IMR-90 (cell line): ENCODE results near the gene ALX4. TPM values are rescaled to one million over a fixed set of nuclear protein-coding genes. Genes with fewer than 3 reads are reported as not detected.

ENCODE experiments used
- ATAC-seq: fragments of 200-7000 bp; cut with Tn5 transposase; 2 replicates; pipeline ENCODE4 v1.9.1; 2020; ENCODE audit warnings: low read depth, mild to moderate bottlenecking, moderate library complexity
- BruUV-seq: library from RNA; stranded (reverse); fragments of 400-500 nt; replicated peaks from 2 replicates; lab custom pipeline; 2021; lab: Mats Ljungman, UMichigan
- CTCF ChIA-PET: fragments of 300-600 bp; formaldehyde crosslinking; extraction: SDS; loops from one replicate; lab custom pipeline; 2021; ENCODE audit warnings: antibody characterized with exemption; lab: Yijun Ruan, JAX
- POLR2A ChIA-PET: fragments of 300-600 bp; sonication (Branson Sonifier 250); formaldehyde crosslinking; loops from one replicate; lab custom pipeline; 2022; ENCODE audit warnings: antibody characterized with exemption; ENCODE audit not compliant: unreplicated experiment; lab: Charles Lee
- DNase-seq: peaks from one replicate; pipeline ENCODE4 v3.0.0; 2013
- H2AFZ ChIP-seq: replicated peaks from 2 replicates; pipeline ENCODE3; 2013; ENCODE audit warnings: low read length, mild to moderate bottlenecking; ENCODE audit not compliant: poor library complexity
- H2AK5ac ChIP-seq: 2 replicates; pipeline ENCODE4 v1.6.1; 2013; ENCODE audit warnings: low read depth, low read length, inconsistent platforms
- H2AK9ac ChIP-seq: replicated peaks from 2 replicates; pipeline ENCODE3; 2013; ENCODE audit warnings: mild to moderate bottlenecking, low read depth, low read length, moderate library complexity; ENCODE audit not compliant: poor library complexity
- H2BK120ac ChIP-seq: 2 replicates; pipeline ENCODE4 v1.6.1; 2013; ENCODE audit warnings: low read depth, low read length, inconsistent platforms
- H2BK15ac ChIP-seq: 3 replicates; pipeline ENCODE4 v1.6.1; 2013; ENCODE audit warnings: low read depth, low read length, inconsistent platforms
- H2BK20ac ChIP-seq: 2 replicates; pipeline ENCODE4 v1.6.1; 2013; ENCODE audit warnings: low read depth, mild to moderate bottlenecking, inconsistent platforms, low read length, moderate library complexity
- H2BK5ac ChIP-seq: 2 replicates; pipeline ENCODE4 v1.6.1; 2013; ENCODE audit warnings: mild to moderate bottlenecking, low read depth, low read length, inconsistent platforms; ENCODE audit not compliant: poor library complexity, severe bottlenecking
- H3K14ac ChIP-seq: replicated peaks from 2 replicates; pipeline ENCODE4 v1.6.1; 2013; ENCODE audit warnings: low read depth, low read length, inconsistent platforms
- H3K18ac ChIP-seq: 2 replicates; pipeline ENCODE4 v1.6.1; 2013; ENCODE audit warnings: low read depth, low read length, control low read depth
- H3K23ac ChIP-seq: 2 replicates; pipeline ENCODE4 v1.6.1; 2013; ENCODE audit warnings: low read depth, low read length, inconsistent platforms
- H3K27ac ChIP-seq: 2 replicates; pipeline ENCODE4 v1.5.1; 2013; ENCODE audit warnings: mild to moderate bottlenecking, control low read depth, low read length; ENCODE audit not compliant: insufficient read depth
- H3K27me3 ChIP-seq: 2 replicates; pipeline ENCODE4 v1.6.1; 2013; ENCODE audit warnings: low read length; ENCODE audit not compliant: control insufficient read depth, insufficient read depth
- H3K36me3 ChIP-seq: 2 replicates; pipeline ENCODE4 v1.6.1; 2013; ENCODE audit warnings: low read length, mixed read lengths; ENCODE audit not compliant: control insufficient read depth, insufficient read depth
- H3K4ac ChIP-seq: 2 replicates; pipeline ENCODE4 v1.6.1; 2013; ENCODE audit warnings: low read depth, low read length, inconsistent platforms
- H3K4me1 ChIP-seq: 2 replicates; pipeline ENCODE4 v1.6.1; 2013; ENCODE audit warnings: low read length, mixed read lengths; ENCODE audit not compliant: control insufficient read depth, insufficient read depth
- H3K4me2 ChIP-seq: 2 replicates; pipeline ENCODE4 v1.6.1; 2013; ENCODE audit warnings: low read depth, mild to moderate bottlenecking, control low read depth, low read length, moderate library complexity
- H3K4me3 ChIP-seq: 2 replicates; pipeline ENCODE4 v1.5.1; 2013; ENCODE audit warnings: low read depth, mild to moderate bottlenecking, control low read depth, low read length, moderate library complexity; ENCODE audit not compliant: insufficient read depth
- H3K56ac ChIP-seq: 2 replicates; pipeline ENCODE4 v1.6.1; 2013; ENCODE audit warnings: low read length, inconsistent platforms; ENCODE audit not compliant: insufficient read depth; ENCODE audit errors: extremely low read depth
- H3K79me1 ChIP-seq, 2 experiments: 2 replicates each; pipeline ENCODE4 v1.6.1; 2013; ENCODE audit warnings: low read length in 2 of 2, inconsistent platforms in 1 of 2, low read depth in 1 of 2
- H3K9ac ChIP-seq: 2 replicates; pipeline ENCODE4 v1.6.1; 2013; ENCODE audit warnings: low read depth, low read length, control low read depth
- H3K9me1 ChIP-seq: 2 replicates; pipeline ENCODE4 v1.6.1; 2013; ENCODE audit warnings: low read length, inconsistent platforms; ENCODE audit not compliant: insufficient read depth
- H3K9me3 ChIP-seq: 2 replicates; pipeline ENCODE4 v1.6.1; 2013; ENCODE audit warnings: low read length; ENCODE audit not compliant: control insufficient read depth, insufficient read depth
- H4K20me1 ChIP-seq: 2 replicates; pipeline ENCODE4 v1.6.1; 2013; ENCODE audit warnings: low read length, inconsistent platforms; ENCODE audit not compliant: insufficient read depth
- H4K5ac ChIP-seq: 2 replicates; pipeline ENCODE4 v1.6.1; 2013; ENCODE audit warnings: mild to moderate bottlenecking, low read depth, low read length, control low read depth
- H4K8ac ChIP-seq, 2 experiments: 2 replicates each; pipeline ENCODE4 v1.6.1; 2013; ENCODE audit warnings: low read depth in 2 of 2, low read length in 2 of 2, control low read depth in 1 of 2, inconsistent platforms in 1 of 2
- H4K91ac ChIP-seq: 2 replicates; pipeline ENCODE4 v1.6.1; 2013; ENCODE audit warnings: low read depth, low read length, inconsistent platforms; ENCODE audit not compliant: insufficient read depth
- CHD1 ChIP-seq: IDR thresholded peaks from 2 replicates; pipeline ENCODE4 v1.6.1; 2012; ENCODE audit warnings: low read depth, low read length, improper control_type of control experiment
- CTCF ChIP-seq: conservative IDR thresholded peaks from 2 replicates; pipeline ENCODE4 v1.5.1; 2012; ENCODE audit warnings: mild to moderate bottlenecking, low read depth, low read length, improper control_type of control experiment
- MXI1 ChIP-seq: IDR thresholded peaks from 2 replicates; pipeline ENCODE4 v1.6.1; 2012; ENCODE audit warnings: low read depth, mild to moderate bottlenecking, low read length, moderate library complexity, borderline replicate concordance
- RFX5 ChIP-seq: IDR thresholded peaks from 2 replicates; pipeline ENCODE4 v1.8.0; 2012; ENCODE audit warnings: low read depth, mild to moderate bottlenecking, low read length, moderate library complexity
- USF2 ChIP-seq: fragments of 150-350 bp; IDR thresholded peaks from 2 replicates; pipeline ENCODE4 v1.6.1; 2017; ENCODE audit warnings: mild to moderate bottlenecking, antibody characterized with exemption, low read length, low read depth
- WGBS, 2 experiments: methylation state at CpG; one replicate each; pipeline versions ENCODE4 v1.1.5 to v1.1.7; 2013; ENCODE audit warnings: missing lambda C conversion rate in 2 of 2; ENCODE audit not compliant: insufficient read length in 1 of 2; ENCODE audit errors: extremely low coverage in 2 of 2; 5-methylcytosine and 5-hydroxymethylcytosine counted together
- dilution Hi-C: fragments of 300-500 bp; cut with HindIII; formaldehyde crosslinking; loops from one replicate; pipeline ENCODE4 v1.14.3; 2018; ENCODE audit warnings: low sequenced_read_pairs; ENCODE audit not compliant: unreplicated experiment
- in situ Hi-C: fragments of 300-500 bp; cut with MboI; formaldehyde crosslinking; loops from 3 replicates; pipeline ENCODE4 v1.14.3; 2019; ENCODE audit warnings: low sequenced_read_pairs, inconsistent platforms, mixed read lengths
- intact Hi-C: fragments of 100-400 bp; cut with micrococcal nuclease; formaldehyde crosslinking; loops from 2 replicates; pipeline ENCODE4 v1.10.0; 2022
- polyA plus RNA-seq, 3 experiments: library from polyadenylated mRNA; depleted of rRNA; stranded (reverse); fragments of >200 nt; gene quantifications; 2 replicates each; pipeline ENCODE4 v1.2.3, GENCODE V29; 2012; ENCODE audit warnings: low replicate concordance in 1 of 3
- total RNA-seq: library from RNA; depleted of rRNA; stranded (reverse); fragments of >200 nt; gene quantifications from 2 replicates; pipeline ENCODE4 v1.2.3, GENCODE V29; 2012

ALX4 gene
- total and polyA plus RNA-seq, 2 of the 4 experiments (the other 2 are of a cell fraction) = not detected

- Histone ChIP-seq H4K91ac (no peak overlapping the region), H3K79me1 (no peaks in the 10 kb centered on the region), H4K20me1 (no peaks in the 10 kb centered on the region), H3K4me3 (no peak overlapping the region), H3K9me1 (no peaks in the 10 kb centered on the region), H3K23ac (no peak overlapping the region), H3K36me3 (no peaks in the 10 kb centered on the region), H2AFZ (no peak overlapping the region), H2BK15ac (no peak overlapping the region), H2AK5ac (no peak overlapping the region), H3K9me3 (no peaks in the 10 kb centered on the region), H3K4ac (no peak overlapping the region), H2BK5ac (no peak overlapping the region), H3K9ac (no peak overlapping the region), H3K27me3 (peaks cover 41% of the 10 kb centered on the region), H3K14ac (no peak overlapping the region), H3K56ac (no peak overlapping the region), H2BK20ac (no peak overlapping the region), H2BK120ac (no peak overlapping the region), H3K4me2 (no peak overlapping the region), H3K27ac (no peak overlapping the region), H4K5ac (no peak overlapping the region), H2AK9ac (no peak overlapping the region), H3K18ac (no peak overlapping the region), H4K8ac (no peak overlapping the region), H3K4me1 (no peaks in the 10 kb centered on the region)
- dilution Hi-C loops = no loop called here
- no peak for ATAC-seq
- no peak for DNase-seq
- no TSS peak for BruUV-seq
- in situ Hi-C loops = no loop called here
- POLR2A ChIA-PET = no interaction called here
- intact Hi-C loops = no loop called here
- CTCF ChIA-PET = no interaction called here
- TF ChIP-seq CTCF (no peak), CHD1 (no peak), USF2 (no peak), RFX5 (no peak), MXI1 (no peak)
- WGBS, 2 experiments = 38% methylated on average over 6 of the region's 10 CpGs; no CpG with 5 or more reads in 1 of the 2 experiments
Measured at GRCh38 chr11:44348721-44349120, 38.8 kb upstream of the ALX4 start.
